GM19238 (cell line): ENCODE results near the gene ZNF814.
"Not testable (repeated sequence)": the region's sequence is repeated elsewhere in the genome, so short reads cannot be mapped to it uniquely, and the experiment has no call there.

ENCODE experiments used
- DNase-seq: peaks from one replicate; pipeline ENCODE4 v3.0.0; 2011; ENCODE audit warnings: low spot score; ENCODE audit not compliant: insufficient read length

Gene ZNF814

DNA sequence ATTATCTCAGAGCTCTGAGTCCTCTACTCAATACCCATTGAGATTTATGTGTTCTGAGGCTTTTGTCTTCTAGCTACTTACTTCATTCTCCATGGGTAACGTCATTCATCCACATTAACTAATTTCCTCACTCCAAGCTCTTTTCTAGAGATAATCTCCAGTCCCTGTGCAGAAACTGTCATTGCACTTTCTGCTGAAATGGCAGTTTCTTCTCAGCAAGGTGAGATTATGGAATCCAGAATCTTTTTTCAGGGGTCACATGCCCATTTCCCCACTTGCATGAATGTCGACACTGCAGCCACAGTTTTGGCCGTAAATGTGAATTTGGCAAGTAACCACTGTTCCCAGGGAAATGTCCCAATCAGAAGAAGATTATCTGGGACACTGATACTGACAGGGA is 26.5 kb downstream of the ZNF814 start:
- DNase-seq, result not testable (repeated sequence)

DNA sequence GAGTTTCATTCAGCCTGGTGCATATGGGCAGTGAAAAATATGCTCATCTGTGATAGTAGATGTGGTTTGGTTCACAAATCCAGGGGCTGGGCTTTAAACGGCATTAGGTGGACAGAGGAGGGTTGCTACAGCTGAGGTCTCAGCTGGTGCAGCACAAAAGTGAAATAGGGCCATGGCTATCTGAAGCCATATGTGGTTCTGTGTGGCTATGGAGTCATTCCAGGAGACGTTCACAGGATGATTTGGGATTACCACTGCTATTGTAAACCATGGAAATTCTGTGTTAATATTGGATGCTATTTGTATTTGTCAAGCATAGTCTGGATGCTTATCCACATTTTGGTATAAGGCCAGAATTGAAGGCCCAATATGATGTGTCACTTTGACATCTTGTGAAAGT is 34.7 kb downstream of the ZNF814 start:
- not testable (repeated sequence) for DNase-seq

DNA sequence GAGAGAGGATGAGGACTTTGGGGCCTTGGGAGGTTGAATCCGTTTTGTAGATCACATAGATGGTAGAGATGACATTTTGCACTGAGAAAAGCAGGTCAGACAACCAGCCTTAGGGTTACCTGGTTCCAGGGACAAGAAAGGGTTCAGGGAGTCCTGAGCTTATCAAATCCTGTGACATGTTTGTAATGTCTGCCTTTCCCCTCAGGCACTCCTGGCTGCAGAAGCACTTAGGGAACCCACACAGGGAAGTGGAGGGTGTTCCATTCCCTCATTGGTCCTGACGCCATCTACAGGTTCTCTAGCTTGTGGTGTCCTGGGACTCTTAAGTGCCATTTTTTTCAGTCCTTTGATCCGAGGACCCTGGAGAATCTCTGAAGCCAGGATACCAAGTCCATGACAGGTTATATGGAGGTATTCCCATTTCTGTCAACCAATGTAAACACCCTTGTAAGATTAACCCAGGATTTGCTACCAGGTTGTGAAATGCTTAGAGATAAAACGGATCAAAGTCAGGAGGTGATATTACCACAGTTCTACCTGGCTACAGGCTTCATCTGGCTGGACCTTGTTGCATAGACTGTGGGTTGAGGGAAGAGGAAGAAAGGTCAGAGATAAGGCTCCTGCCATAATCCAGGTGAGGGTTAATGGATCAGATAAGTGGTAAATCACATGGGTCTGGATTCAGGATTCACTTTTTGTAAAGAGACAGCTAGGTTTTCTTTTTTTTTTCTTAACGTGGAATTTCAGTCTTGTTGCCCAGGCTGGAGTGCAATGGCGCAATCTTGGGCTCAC is 36.8 kb downstream of the ZNF814 start:
- not testable (repeated sequence) for DNase-seq

DNA sequence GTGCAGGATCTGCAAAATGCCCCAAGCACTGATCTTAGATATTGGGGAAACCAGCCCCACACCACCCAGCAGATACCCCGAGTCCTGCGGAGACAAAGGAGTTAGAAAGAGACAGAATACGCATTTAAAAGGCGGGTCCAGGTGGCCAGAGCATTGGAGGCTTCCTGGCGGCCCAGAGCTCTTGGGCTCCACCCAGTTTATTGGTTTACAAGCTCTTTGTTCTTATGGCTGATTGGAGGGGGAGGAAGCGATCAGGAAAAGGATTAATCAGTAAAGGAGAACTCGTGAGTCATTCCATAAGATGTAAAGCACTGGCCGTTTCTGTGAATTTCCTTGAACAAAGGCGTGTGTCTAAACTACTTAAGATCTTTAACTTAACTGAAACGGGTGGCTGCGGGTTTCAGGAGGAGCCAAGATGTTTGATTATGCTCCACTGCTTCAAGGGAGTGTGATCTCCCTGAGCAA is 38.3 kb downstream of the ZNF814 start:
- no peak for DNase-seq

DNA sequence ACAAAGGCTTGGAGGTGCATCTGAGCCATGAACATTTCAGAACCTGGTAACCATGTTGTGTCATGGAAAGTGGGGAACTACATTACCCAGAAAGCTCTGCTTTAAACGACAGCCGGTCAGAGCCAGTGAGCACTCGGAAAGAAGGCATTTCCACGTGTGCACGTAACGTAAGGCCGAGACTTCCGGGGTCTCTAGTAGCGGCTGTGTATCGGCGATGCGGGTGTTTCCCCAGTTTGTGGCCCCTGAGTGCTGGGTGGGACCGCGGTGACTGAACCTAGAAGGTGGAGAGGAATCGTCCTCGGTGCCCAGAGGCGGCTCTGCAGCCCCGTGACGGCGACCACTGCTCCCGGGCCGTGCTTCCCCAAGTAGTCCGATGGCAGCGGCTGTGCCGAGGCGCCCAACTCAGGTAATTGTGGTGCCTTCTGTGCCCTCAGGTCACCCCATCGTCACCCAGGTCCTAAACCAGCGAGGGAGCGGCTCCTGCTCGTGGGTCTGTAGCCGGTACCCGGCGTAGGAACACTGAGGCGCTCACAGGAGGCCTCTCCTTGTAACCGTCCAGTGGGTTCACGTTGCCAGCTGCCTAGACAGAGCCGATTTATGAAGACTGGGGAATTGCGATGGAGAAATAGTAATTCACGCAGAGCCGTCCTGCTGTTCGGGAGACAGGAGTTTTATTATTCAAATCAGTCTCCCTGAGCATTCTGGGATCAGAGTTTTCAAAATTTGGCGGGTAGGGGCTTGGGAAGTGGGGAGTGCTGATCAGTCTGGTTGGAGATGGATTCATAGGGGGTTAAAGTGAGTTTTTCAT is 39.0 kb downstream of the ZNF814 start, which contains the start of gene ZNF587:
ZNF587 (plus strand) TSS at position 194 of the 808 bp plus-strand sequence; CDS start at position 374, 180 bp downstream.
- peak; percentile 62 for DNase-seq

DNA sequence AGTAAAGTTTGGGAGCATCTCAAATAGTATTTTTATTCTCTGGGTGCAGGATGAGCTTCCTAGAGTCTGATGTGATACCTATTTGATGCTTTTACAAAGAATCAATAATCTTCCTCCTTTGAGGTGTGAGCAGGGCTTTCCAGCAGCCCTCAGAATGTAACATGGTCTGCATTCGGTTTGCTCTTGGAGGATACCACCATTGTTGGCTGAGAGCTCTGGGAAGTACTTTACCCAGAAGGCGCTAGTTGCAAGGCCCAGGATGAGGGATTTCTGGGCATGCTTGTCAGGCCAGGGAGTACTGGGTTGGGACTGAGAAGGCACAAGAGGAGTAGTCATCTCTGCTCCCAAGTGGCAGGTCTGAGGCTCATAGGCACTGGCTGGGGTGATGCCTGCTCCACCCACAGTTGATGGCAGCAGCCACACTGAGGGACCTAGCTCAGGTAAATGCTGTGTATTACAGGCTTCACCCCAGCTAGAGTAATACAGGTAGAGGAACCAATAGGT is 39.6 kb downstream of the ZNF814 start:
- DNase-seq, result not testable (repeated sequence)

DNA sequence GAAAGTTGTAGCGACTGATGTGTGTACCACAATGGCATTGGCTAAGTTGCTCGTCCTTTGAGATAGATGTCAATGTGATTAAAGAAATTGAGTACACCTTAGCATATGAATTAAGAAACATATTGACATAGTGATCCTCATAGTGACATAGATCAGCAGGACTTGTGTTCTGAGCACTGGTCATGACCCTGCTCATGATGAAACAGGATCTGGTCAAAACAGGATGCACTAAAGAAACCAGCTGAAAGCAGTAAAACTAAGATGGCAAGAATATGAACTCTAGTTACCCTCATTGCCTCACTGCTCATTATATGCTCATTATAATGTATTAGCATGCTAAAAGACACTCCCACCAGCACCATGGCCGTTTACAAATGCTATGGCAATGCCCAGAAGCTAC is 41.7 kb downstream of the ZNF814 start:
- DNase-seq, result not testable (repeated sequence)

DNA sequence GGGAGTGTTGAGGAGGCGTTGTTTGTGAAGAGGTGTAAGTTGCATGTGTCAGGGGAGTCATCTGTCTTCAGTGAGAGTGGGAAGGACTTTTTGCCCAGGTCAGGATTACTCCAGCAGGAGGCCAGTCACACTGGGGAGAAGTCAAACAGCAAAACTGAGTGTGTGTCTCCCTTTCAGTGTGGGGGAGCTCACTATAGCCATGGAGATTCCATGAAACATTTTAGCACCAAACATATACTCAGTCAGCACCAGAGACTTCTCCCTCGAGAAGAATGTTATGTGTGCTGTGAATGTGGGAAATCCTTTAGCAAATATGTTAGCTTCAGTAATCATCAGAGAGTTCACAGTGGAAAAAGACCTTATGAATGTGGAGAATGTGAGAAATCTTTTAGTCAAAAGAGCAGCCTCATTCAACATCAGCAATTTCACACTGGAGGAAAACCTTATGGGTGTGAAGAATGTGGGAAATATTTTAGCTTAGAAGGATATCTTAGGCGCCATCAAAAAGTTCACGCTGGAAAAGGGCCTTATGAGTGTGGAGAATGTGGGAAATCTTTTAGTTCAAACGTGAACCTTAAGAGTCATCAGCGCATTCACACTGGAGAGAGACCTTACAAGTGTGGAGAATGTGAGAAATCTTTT is 47.6 kb downstream of the ZNF814 start:
- no peak for DNase-seq

DNA sequence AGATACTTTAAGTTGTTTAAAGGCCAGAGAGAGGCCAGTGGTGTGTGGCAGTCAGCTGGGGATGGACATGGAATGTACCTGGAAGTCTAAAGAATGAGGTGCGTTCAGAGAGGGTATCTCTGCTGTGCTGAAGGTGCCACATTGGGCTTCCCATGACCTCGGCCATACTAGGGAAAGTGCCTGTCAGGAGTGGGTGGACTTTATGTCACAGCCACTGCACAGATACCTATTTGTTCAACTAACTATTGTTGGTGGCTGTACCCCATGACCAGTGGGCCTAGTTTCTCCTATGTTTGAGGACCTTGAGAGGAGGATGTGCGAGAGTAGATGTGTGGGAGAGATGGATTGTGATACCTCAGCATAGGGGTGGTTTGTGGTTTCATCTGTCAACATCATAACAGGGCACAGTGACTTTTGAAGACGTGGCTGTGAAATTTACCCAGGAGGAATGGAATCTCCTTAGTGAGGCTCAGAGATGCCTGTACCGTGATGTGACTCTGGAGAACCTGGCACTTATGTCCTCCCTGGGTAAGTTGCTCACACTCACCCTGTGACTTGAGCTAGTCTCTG is 50.1 kb downstream of the ZNF814 start:
- not testable (repeated sequence) for DNase-seq

DNA sequence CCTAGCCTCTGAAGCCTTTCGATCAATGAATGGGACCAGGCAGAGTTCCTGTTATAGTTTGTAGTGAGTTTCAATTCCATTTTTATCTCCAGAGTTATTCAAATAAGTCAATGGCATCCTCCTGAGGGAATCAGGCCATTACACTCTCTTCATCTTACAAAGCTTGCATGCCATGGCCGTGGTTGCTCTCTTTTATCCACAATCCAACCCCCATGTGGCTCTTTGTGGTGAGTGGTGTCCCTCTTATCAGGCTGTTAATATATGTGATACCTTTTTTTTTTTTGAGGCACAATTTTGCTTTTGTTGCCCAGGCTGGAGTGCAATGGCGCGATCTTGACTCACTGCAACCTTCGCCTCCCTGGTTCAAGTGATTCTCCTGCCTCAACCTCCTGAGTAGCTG is 51.8 kb downstream of the ZNF814 start:
- DNase-seq, result not testable (repeated sequence)

DNA sequence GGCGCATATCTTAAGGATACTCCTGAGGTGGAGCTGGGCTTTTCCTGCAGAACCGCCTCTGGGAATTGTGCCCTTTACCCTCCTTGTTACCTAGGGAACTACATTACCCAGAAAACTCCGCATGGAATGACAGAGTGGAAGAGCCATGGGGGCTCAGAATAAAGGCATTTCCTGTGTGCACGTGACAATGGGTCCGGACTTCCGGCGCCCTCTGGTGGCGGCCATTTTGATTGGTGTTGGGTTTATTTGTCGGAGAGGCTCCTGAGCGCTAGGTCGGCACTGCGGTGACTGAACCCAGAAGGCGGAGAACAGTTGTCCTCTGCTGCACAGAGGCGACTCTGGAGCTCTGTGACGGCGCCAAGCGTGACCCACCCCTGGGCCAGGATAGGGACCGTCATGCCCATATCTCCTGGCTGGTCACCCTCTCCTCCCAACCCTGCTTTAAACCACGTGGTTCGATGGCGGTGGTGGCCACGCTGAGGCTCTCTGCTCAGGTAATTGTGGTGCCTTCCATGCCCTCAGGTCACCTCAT is 58.7 kb downstream of the ZNF814 start, which contains the start of gene ZNF587B:
ZNF587B (plus strand) TSS at position 229 of the 532 bp plus-strand sequence; CDS start at position 459, 230 bp downstream.
- DNase-seq, result no peak

DNA sequence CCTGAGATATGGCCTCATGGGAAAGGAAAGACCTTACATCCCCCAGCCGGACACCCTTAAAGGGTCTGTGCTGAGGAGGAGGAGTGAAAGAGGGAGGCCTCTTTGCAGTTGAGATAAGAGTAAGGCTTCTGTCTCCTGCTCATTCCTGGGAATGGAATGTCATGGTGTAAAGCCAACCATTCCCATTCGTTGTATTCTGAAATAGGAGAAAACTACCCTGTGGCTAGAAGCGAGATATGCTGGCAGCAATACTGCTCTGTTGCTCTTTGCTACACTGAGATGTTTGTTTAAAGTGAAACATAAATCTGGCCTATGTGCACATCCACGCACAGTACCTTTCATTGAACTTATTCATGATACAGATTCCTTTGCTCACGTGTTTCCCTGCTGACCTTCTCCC is 59.5 kb downstream of the ZNF814 start:
- no peak for DNase-seq

DNA sequence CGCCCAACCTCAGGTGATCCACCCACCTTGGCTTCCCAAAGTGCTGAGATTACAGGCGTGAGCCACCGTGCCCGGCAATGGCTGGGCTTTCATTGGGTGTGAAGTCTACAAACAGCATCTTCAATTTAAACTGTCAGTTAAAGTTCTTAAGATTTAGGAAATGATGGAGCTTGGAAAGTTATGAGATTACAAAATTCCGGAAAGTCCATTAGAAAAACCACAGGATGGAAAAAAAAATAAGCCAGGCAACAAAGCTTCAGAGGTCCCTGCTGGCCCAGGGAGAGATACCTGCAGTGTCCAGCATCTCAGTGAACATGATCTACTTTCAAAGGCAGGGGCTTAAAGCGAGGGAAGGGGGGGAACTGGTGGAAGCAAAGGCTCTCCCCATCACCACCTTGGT is 63.3 kb downstream of the ZNF814 start:
- no peak for DNase-seq

DNA sequence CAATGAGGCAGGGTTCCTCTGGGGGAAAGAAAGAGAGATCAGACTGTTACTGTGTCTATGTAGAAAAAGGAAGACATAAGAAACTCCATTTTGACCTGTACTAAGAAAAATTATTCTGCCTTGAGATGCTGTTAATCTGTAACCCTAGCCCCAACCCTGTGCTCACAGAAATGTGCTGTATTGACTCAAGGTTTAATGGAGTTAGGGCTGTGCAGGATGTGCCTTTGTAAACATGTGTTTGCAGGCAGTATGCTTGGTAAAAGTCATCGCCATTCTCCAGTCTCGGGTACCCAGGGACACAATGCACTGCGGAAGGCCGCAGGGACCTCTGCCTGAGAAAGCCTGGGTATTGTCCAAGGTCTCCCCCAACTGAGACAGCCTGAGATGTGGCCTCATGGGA is 65.2 kb downstream of the ZNF814 start:
- DNase-seq, result not testable (repeated sequence)

DNA sequence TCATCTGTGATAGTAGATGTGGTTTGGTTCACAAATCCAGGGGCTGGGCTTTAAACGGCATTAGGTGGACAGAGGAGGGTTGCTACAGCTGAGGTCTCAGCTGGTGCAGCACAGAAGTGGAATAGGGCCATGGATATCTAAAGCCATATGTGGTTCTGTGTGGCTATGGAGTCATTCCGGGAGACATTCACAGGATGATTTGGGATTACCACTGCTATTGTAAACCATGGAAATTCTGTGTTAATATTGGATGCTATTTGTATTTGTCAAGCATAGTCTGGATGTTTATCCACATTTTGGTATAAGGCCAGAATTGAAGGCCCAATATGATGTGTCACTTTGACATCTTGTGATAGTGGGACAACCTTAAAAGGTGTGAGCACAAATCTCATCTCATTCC is 65.7 kb downstream of the ZNF814 start:
- not testable (repeated sequence) for DNase-seq

DNA sequence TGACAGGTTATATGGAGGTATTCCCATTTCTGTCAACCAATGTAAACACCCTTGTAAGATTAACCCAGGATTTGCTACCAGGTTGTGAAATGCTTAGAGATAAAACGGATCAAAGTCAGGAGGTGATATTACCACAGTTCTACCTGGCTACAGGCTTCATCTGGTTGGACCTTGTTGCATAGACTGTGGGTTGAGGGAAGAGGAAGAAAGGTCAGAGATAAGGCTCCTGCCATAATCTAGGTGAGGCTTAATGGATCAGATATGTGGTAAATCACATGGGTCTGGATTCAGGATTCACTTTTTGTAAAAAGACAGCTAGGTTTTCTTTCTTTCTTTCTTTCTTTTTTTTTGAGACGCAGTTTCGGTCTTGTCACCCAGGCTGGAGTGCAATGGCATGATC is 67.3 kb downstream of the ZNF814 start:
- DNase-seq, result not testable (repeated sequence)

DNA sequence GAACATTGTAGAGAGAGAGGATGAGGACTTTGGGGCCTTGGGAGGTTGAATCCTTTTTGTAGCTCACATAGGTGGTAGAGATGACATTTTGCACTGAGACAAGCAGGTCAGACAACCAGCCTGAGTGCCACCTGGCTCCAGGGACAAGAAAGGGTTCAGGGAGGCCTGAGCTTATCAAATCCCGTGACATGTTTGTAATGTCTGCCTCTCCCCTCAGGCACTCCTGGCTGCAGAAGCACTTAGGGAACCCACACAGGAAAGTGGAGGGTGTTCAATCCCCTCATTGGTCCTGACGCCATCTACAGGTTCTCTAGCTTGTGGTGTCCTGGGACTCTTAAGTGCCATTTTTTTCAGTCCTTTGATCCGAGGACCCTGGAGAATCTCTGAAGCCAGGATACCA is 67.7 kb downstream of the ZNF814 start:
- DNase-seq, result not testable (repeated sequence)

DNA sequence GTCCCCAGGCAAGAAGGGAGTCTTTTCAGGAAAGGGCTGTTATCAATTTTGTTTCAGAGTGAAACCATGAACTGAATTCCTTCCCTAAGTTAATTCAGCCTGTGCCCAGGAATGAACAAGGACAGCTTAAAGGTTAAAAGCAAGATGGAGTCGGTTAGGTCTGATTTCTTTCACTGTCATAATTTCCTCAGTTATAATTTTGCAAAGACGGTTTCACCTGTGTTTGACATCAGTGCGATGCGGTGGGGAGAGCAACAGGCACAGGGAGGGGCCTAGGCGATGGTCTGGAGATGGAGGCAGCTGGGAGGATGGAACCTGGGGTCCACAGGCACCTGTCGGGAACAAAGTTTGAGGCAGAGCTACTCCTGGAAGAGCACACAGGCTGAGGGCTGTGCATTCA is 68.2 kb downstream of the ZNF814 start:
- DNase-seq, result no peak

DNA sequence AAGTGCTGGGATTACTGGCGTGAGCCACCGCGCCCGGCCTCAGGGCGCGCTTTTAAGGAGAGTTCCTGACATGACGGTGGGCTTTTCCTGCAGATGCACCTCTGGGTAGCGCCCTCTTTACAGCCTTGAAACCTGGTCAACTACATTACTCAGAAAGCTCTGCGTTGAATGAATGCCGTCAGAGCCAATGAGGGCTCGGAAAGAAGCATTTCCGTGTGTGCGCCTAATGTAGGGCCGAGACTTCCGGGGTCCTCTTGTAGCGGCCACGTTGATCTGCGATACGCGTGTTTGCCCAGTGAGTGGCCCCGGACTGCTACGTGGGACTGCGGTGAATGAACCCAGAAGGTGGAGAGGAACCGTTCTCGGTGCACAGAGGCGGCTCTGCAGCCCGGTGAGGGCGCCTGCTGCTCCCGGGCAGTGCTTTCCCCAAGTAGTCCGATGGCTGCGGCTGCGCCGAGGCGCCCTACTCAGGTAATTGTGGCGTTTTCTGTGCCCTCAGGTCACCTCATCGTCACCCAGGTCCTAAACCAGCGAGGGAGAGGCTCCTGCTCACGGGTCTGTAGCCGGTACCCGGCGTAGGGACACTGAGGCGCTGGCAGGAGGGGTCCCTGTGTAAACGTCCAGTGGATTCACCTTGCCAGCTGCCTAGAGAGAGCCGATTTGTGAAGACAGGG is 69.2 kb downstream of the ZNF814 start:
- DNase-seq, result peak; percentile 87

DNA sequence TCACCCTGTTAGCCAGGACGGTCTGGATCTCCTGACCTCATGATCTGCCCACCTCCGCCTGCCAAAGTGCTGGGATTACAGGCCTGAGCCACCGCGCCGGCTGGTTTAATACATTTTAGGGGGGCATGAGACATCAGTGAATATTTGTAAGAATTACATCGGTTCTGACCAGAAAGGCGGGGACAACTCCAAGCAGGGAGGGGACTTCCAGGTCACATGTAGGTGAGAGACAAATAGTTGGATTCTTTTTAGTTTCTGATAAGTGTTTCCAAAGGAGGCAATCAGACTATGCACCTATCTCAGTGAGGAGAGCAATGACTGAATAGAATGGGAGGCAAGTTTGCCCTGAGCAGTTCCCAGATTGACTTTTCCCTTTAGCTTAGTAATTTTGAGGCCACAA is 70.5 kb downstream of the ZNF814 start:
- no peak for DNase-seq
